DMS114 treated with DMSO at 0.1 percent for 48 hours (cell line): ENCODE measurements around the gene CRB2.
"Not testable (repeated sequence)": the region's sequence is repeated elsewhere in the genome, so short reads cannot be mapped to it uniquely, and the experiment has no call there.

Experiments used
- DNase-seq: peaks from one replicate; lab custom pipeline; 2025; ENCODE audit not compliant: unreplicated experiment; lab: John Stamatoyannopoulos, UW

Gene CRB2

DNA sequence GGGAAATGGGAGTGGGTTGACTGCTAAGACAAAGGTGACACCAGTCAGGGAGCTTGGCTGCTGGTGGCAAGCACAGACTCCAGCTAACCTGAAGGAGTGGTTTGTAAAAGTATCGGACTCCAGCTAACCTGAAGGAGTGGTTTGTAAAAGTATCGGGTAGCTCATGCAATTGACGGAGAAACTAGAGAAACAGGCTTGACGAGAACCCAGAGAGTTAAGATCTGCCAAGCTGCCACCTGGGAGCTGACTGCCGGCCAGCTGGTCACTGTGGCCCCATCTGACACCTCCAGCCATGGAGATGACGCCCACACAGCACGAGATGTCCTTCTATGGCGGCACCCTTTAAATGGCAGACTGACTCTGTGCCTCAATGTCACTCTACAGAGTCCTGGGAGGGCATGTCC, 28.3 kb upstream of the CRB2 start:
- DNase-seq = no peak

- DNase-seq = no peak
Observed at GRCh38 chr9:123329329-123329955, 26.6 kb upstream of the CRB2 start.

- no peak for DNase-seq
Observed at GRCh38 chr9:123331346-123332060, 24.5 kb upstream of the CRB2 start.

- not testable (repeated sequence) for DNase-seq
Observed at GRCh38 chr9:123333058-123333669, 22.8 kb upstream of the CRB2 start.

- DNase-seq = no peak
Observed at GRCh38 chr9:123334639-123335038, 21.4 kb upstream of the CRB2 start.

DNA sequence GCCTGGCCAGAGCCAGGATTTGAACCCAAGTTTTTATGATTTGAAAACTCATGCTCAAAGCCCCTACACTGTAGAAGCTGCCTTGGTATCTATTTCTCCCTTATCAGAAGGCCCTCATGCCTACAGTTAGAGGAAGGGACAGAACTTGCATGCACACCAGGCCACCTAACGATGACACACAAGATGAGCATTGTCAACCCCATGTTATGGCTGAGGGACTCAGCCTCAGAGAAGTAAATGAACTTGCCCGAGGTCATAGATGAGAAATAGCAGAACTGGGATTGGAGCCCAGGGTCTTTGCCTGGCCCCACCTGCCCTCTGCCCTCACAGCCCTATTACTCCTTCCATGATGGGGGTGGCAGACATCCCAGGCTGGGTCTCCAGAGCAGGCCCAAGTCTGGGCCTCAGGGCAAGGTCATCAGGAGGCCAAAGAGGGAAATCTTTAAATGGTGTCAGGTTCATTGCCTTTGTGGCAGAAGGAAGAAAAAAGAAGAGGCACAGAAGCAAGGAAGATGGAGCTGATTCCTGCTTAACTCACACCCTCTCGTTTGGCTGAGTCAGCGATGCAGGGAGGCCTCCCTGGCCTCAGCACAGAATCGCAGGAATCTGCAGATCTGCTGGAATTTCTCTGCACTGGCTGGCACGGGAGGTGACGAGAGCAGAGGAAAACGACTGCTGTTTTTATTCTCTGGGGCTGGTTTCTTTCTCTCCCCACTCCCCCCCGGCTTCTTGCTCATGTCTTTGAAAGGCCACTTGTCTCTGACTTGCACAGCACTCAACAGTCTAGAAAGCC, 20.6 kb upstream of the CRB2 start:
- no peak for DNase-seq

GRCh38 chr9:123335986-123336329, 20.0 kb upstream of the CRB2 start:
- no peak for DNase-seq

DNA sequence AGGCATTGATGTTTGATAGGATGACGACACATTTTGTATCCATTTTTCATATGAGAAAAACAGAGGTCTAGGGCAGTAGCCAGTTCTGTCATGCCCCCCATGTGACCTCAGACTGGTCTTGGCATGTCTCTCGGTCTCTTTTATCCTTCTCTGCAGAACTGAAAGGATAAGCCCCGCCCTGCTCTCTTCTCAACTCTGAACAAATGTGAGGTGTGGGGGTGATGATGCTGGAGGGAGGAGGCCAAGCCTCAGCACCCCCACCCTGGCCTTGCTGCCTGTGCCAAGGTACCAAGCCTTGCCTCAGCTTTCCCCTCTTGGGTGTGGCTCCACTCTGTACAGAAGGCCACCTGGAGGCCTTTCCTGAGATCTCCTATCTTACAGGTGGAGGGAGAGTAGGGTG, 19.5 kb upstream of the CRB2 start:
- no peak for DNase-seq

DNA sequence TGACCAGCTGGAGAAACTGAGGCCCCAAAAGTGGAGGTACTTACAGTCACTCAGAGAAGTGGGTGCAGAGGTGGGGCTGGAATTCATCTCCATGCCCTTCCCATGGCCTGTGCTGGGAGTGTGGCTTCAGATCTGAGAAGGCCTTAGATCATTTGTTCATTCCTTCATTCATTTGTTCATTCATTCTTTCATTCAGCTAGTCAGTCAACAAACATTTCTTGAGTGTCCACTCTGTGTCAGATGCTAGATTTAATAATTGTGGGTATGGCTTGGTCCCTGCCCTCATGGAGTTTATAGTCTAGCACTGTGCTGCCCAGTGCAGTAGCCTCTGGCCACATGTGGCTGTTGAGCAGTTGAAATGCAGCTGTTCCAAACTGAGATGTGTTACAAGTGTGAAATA, 19.0 kb upstream of the CRB2 start:
- DNase-seq = no peak

DNA sequence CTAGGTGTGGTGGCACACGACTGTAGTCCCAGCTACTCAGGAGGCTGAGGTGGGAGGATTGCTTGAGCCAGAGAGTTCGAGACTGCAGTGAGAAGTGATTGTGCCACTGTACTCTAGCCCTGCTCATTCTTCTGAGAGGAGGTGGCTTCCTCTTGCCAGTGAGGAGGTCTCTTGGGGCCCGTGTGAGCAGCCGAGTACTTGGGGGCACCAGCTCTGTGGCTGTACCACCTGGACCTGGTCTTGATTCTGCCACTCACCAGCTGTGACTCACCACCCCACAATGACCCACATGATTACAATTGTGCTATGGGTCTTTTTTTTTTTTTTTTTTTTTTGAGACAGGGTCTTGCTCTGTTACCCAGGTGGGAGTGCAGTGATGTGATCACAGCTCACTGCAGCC, 18.0 kb upstream of the CRB2 start:
- DNase-seq = no peak

- DNase-seq = no peak
Observed at GRCh38 chr9:123338710-123339665, 17.0 kb upstream of the CRB2 start.

DNA sequence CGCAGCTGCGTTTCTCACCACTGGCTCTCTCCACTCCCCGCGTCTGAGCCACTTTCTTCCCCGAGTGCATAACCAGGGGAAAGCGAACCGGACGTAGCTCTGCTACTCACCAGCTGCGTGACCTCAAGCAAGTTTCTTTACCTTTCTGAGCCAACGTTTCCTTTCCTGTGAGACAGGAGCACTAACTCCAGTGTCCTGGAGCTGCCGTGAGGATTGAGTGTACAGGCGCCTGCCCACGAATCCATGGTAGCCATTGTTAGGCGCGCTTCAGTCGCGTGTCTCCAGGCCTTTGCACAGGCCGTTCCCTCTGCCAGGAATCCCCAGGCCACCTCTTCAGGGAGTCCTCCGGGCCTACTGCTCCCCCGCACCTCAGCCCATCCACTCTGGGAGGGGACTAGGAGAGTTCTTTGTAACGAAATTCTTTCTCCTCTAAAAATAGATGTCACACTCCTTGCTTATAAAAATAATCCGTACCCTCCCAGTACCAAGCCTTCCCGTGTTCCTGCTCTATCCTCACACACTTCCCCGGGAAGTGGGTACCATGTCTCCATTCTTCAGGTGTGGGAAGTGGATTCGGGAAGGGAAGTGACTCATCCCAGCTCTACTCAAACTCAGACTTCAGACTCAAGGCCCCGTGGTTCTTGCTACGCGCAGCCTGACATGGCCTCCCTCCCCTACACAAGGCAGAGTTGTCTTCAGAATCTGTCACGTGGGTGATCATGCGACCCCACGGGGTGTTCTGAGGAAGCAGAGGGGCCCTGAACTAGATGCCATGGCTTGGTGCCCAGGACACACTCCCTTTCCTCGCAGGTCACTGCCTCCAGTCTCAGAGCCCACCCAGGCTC, 16.1 kb upstream of the CRB2 start:
- DNase-seq = no peak

GRCh38 chr9:123341816-123342215, 14.2 kb upstream of the CRB2 start:
- DNase-seq = no peak

DNA sequence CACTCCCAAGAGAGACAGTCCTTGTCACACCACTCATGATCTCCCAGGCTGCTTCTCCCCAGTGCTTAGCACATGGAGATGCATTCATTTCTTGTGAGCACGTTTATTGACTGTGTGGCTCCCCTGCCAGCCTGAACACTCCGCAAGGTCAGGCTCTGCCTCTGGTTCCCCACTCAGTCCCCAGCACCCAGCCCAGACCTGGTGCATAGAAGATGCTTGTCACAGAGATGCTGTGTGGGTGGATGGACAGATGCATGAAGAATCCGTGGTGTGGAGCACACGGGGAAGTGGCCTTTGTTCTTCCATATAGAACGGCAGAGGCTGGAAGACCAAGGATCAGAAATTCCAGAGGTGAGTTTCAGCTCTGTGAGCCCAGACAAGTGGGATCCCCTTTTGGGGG, 13.8 kb upstream of the CRB2 start:
- no peak for DNase-seq

DNA sequence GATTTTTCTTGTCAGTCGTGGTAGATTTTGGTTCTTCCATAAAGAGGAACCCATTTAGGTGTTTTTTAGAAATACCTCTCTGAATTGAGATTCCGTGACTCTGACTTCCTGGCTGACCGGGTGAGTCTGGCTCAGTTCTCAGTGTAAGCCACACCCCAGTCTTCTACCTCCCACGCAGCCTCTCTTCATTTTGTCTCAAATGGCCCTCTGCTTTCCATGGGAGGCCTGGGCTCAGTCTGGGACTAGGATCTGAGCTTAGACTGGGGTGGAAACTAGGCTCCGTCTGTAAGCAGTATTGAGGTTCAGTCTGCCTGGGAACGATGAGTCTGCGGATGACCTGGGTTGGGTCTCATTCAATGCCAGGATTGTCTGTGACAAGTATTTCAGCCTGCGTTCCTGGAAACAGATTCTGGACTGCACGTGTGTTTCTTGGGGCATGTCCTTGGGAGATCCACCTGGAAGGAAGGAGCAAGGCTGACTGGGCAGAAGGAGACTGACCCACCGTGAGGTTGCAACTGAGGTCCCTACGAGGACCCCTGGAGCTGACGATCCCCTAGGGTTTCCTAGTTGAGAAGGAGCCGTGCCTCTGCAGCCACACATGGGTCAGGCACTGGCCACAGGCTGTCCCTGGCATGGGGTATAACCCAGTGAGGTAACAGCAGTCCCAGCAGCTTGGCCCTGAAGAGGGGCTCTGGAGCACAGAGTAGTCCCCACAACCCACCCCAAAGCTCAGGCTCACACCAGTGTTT, 12.4 kb upstream of the CRB2 start:
- no peak for DNase-seq

GRCh38 chr9:123344192-123344949, 11.6 kb upstream of the CRB2 start:
- no peak for DNase-seq

- DNase-seq = no peak
Observed at GRCh38 chr9:123345567-123345955, 10.4 kb upstream of the CRB2 start.

DNA sequence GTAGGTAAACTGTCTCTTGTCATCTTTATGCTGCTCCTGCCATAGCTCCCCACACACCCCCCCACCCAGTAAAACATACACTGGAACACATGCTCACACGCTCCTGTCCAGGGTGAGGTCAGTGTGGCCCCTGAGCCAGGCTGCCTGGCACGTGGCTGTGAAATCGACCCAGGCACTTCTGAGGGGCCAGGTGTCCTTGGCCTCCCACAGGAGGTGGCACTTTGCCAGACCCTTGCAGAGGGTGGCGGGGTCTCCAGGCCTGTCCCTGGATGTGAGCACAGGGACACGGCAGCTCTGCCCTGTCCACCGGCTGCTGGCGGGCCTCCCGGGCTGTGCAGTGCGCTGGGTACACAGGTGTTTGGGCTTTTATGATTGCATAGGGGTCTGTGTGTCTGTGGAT, 10.0 kb upstream of the CRB2 start:
- DNase-seq = no peak
